Activated naive CD4-positive, alpha-beta T cell treated with anti-CD3 and anti-CD28 coated beads for 36 hours (primary cell): ENCODE measurements around the gene HBM. TPM values are rescaled to one million over a fixed set of nuclear protein-coding genes. Genes with fewer than 3 reads are reported as not detected.
A peak's percentile ranks its signal among the peaks of the same experiment; 100 is the strongest.
"Not testable (repeated sequence)": the region's sequence is repeated elsewhere in the genome, so short reads cannot be mapped to it uniquely, and the experiment has no call there.

Source experiments
- CTCF ChIA-PET: fragments of 350-600 bp; sonication (Branson Sonifier 250); formaldehyde crosslinking; loops from one replicate; lab custom pipeline; 2021; ENCODE audit warnings: antibody characterized with exemption; lab: Charles Lee
- DNase-seq: peaks from one replicate; pipeline ENCODE4 v3.0.0-alpha.2; 2020
- H3K27ac Mint-ChIP-seq: one replicate; pipeline ENCODE4 v1.8.0; 2021; ENCODE audit warnings: mild to moderate bottlenecking, mixed read lengths
- H3K27me3 Mint-ChIP-seq: one replicate; pipeline ENCODE4 v1.8.0; 2021; ENCODE audit warnings: low read depth, mixed read lengths
- H3K36me3 Mint-ChIP-seq: one replicate; pipeline ENCODE4 v1.8.0; 2021; ENCODE audit warnings: low read depth, mixed read lengths
- H3K4me1 Mint-ChIP-seq: one replicate; pipeline ENCODE4 v1.8.0; 2021; ENCODE audit warnings: low read depth, mixed read lengths
- H3K4me3 Mint-ChIP-seq: one replicate; pipeline ENCODE4 v1.8.0; 2021; ENCODE audit warnings: mild to moderate bottlenecking, moderate library complexity, mixed read lengths
- H3K9me3 Mint-ChIP-seq: one replicate; pipeline ENCODE4 v1.8.0; 2021; ENCODE audit warnings: mixed read lengths
- intact Hi-C: fragments of 100-400 bp; cut with micrococcal nuclease; formaldehyde crosslinking; loops from one replicate; pipeline ENCODE4 v1.15.1; 2023
- total RNA-seq, 2 experiments: library from RNA; stranded (reverse); gene quantifications; one replicate each; pipeline ENCODE4 v1.2.3, GENCODE V29; 2021

The HBM gene
- not detected for total RNA-seq

- Mint-ChIP-seq H3K27me3 (peaks cover 51% of the 10 kb centered on the region), H3K36me3 (no peaks in the 10 kb centered on the region), H3K27ac (no peak within 1 kb of the TSS), H3K4me3 (no peak within 1 kb of the TSS), H3K4me1 (peaks cover 2% of the 10 kb centered on the region), H3K9me3 (no peaks in the 10 kb centered on the region)
- CTCF ChIA-PET, result no interaction called here
- intact Hi-C loops, result no loop called here
- DNase-seq, result no peak
These were observed at the start of gene HBM for GRCh38 chr16:165539-166374. Gene HBM, plus strand, starts transcription at chr16:165978. Its CDS starts 20 bp downstream, at chr16:165998.

GRCh38 chr16:116015-116414, 49.8 kb upstream of the HBM start:
- Mint-ChIP-seq H3K27ac (no peak overlapping the region), H3K4me3 (no peak overlapping the region), H3K4me1 (peaks cover 6% of the 10 kb centered on the region), H3K36me3 (peaks cover 24% of the 10 kb centered on the region), H3K9me3 (no peaks in the 10 kb centered on the region), H3K27me3 (no peaks in the 10 kb centered on the region)
- intact Hi-C loops, result no loop called here
- CTCF ChIA-PET, result interaction anchor here (0.8 to 4.4 kb wide), 4 partner anchors 17 to 246 kb away, joined by 3 to 17 read pairs (median 9); no protein-coding TSS in a partner anchor
- no peak for DNase-seq

- CTCF ChIA-PET, result interaction anchor here (0.6 to 4.4 kb wide), 18 partner anchors 11 to 331 kb away, joined by 3 to 17 read pairs (median 3); no protein-coding TSS in a partner anchor
- Mint-ChIP-seq H3K36me3 (peaks cover 15% of the 10 kb centered on the region), H3K27me3 (no peaks in the 10 kb centered on the region), H3K9me3 (no peaks in the 10 kb centered on the region), H3K4me3 (no peak overlapping the region), H3K27ac (no peak overlapping the region), H3K4me1 (peaks cover 6% of the 10 kb centered on the region)
- DNase-seq, result peak; percentile 58
- intact Hi-C loops, result loop anchor here (1.0 kb wide), 1 partner anchor 64 kb away; no protein-coding TSS in a partner anchor
These were observed 48.1 kb upstream of the HBM start for GRCh38 chr16:117379-118365.

- DNase-seq, result no peak
- Mint-ChIP-seq H3K27ac (no peak overlapping the region), H3K4me3 (no peak overlapping the region), H3K27me3 (no peaks in the 10 kb centered on the region), H3K36me3 (peaks cover 18% of the 10 kb centered on the region), H3K9me3 (no peaks in the 10 kb centered on the region), H3K4me1 (peaks cover under 1% of the 10 kb centered on the region)
- intact Hi-C loops, result no loop called here
- CTCF ChIA-PET, result interaction anchor here (0.5 to 4.4 kb wide), 7 partner anchors 10 to 625 kb away, joined by 3 to 17 read pairs (median 15); no protein-coding TSS in a partner anchor
These were observed 46.9 kb upstream of the HBM start for GRCh38 chr16:118857-119256.

GRCh38 chr16:119295-119694, 46.5 kb upstream of the HBM start:
- Mint-ChIP-seq H3K9me3 (no peaks in the 10 kb centered on the region), H3K27me3 (no peaks in the 10 kb centered on the region), H3K27ac (no peak overlapping the region), H3K36me3 (peaks cover 17% of the 10 kb centered on the region), H3K4me3 (no peak overlapping the region), H3K4me1 (no peaks in the 10 kb centered on the region)
- intact Hi-C loops, result no loop called here
- DNase-seq, result no peak
- CTCF ChIA-PET, result interaction anchor here (0.5 to 4.4 kb wide), 4 partner anchors 11 to 368 kb away, joined by 3 to 17 read pairs (median 9); no protein-coding TSS in a partner anchor

GRCh38 chr16:119835-120491, 45.8 kb upstream of the HBM start:
- no peak overlapping the region for H3K27ac Mint-ChIP-seq
- no peaks in the 10 kb centered on the region for H3K27me3 Mint-ChIP-seq
- H3K4me1 Mint-ChIP-seq, result no peaks in the 10 kb centered on the region
- H3K9me3 Mint-ChIP-seq, result no peaks in the 10 kb centered on the region
- intact Hi-C loops, result no loop called here
- peaks cover 17% of the 10 kb centered on the region for H3K36me3 Mint-ChIP-seq
- no peak overlapping the region for H3K4me3 Mint-ChIP-seq
- DNase-seq, result no peak
- CTCF ChIA-PET, result interaction anchor here (0.5 kb wide), 1 partner anchor 367 kb away, joined by 3 read pairs; no protein-coding TSS in a partner anchor

GRCh38 chr16:120756-121155, 45.0 kb upstream of the HBM start:
- Mint-ChIP-seq H3K27ac (no peak overlapping the region), H3K4me3 (no peak overlapping the region)
- CTCF ChIA-PET, result interaction anchor here (0.6 kb wide), 1 partner anchor 41 kb away, joined by 3 read pairs; no protein-coding TSS in a partner anchor

GRCh38 chr16:122361-122760, 43.4 kb upstream of the HBM start:
- Mint-ChIP-seq H3K4me3 (no peak overlapping the region), H3K27me3 (no peaks in the 10 kb centered on the region), H3K9me3 (no peaks in the 10 kb centered on the region), H3K36me3 (peaks cover 7% of the 10 kb centered on the region), H3K27ac (no peak overlapping the region), H3K4me1 (no peaks in the 10 kb centered on the region)
- DNase-seq, result no peak
- intact Hi-C loops, result no loop called here
- CTCF ChIA-PET, result interaction anchor here (1.5 kb wide), 1 partner anchor 15 kb away, joined by 6 read pairs; no protein-coding TSS in a partner anchor

More at GRCh38 chr16:120756-121155, 45.0 kb upstream of the HBM start:
- no peaks in the 10 kb centered on the region for H3K9me3 Mint-ChIP-seq
- peaks cover 15% of the 10 kb centered on the region for H3K36me3 Mint-ChIP-seq
- DNase-seq, result no peak
- H3K4me1 Mint-ChIP-seq, result no peaks in the 10 kb centered on the region
- no peaks in the 10 kb centered on the region for H3K27me3 Mint-ChIP-seq
- intact Hi-C loops, result no loop called here

- DNase-seq, intact Hi-C loops, H3K4me3 Mint-ChIP-seq, H3K4me1 Mint-ChIP-seq, H3K27me3 Mint-ChIP-seq, H3K27ac Mint-ChIP-seq, H3K9me3 Mint-ChIP-seq, H3K36me3 Mint-ChIP-seq: not testable (repeated sequence)
- CTCF ChIA-PET, result interaction anchor here (0.5 to 1.5 kb wide), 2 partner anchors 16 to 17 kb away, joined by 6 read pairs; no protein-coding TSS in a partner anchor
These were observed 42.0 kb upstream of the HBM start for GRCh38 chr16:123558-124350.

- no peak overlapping the region for H3K4me3 Mint-ChIP-seq
These were observed 40.8 kb upstream of the HBM start for GRCh38 chr16:125011-125410.

GRCh38 chr16:129075-129474, 36.7 kb upstream of the HBM start:
- no peak overlapping the region for H3K27ac Mint-ChIP-seq
- H3K4me1 Mint-ChIP-seq, result peaks cover 22% of the 10 kb centered on the region
- intact Hi-C loops, result no loop called here
- DNase-seq, result no peak
- H3K9me3 Mint-ChIP-seq, result no peaks in the 10 kb centered on the region
- CTCF ChIA-PET, result interaction anchor here (0.7 kb wide), 1 partner anchor 596 kb away, joined by 3 read pairs; no protein-coding TSS in a partner anchor
- H3K27me3 Mint-ChIP-seq, result no peaks in the 10 kb centered on the region
- H3K4me3 Mint-ChIP-seq, result no peak overlapping the region
- no peaks in the 10 kb centered on the region for H3K36me3 Mint-ChIP-seq

More at GRCh38 chr16:125011-125410, 40.8 kb upstream of the HBM start:
- Mint-ChIP-seq H3K27ac (no peak overlapping the region), H3K9me3 (no peaks in the 10 kb centered on the region), H3K36me3 (peaks cover 5% of the 10 kb centered on the region), H3K4me1 (peaks cover 6% of the 10 kb centered on the region), H3K27me3 (no peaks in the 10 kb centered on the region)
- DNase-seq, result no peak
- intact Hi-C loops, result no loop called here
- CTCF ChIA-PET, result interaction anchor here (0.7 to 1.1 kb wide), 3 partner anchors 18 to 94 kb away, joined by 3 read pairs; no protein-coding TSS in a partner anchor
